WTC11 (cell line): ENCODE measurements around the gene NUMA1. TPM values are rescaled to one million over a fixed set of nuclear protein-coding genes. Genes with fewer than 3 reads are reported as not detected.

ENCODE experiments used
- ATAC-seq: fragments of 200-7000 bp; cut with Tn5 transposase; 2 replicates; pipeline ENCODE4 v1.10.0; 2021; ENCODE audit warnings: mild to moderate bottlenecking, moderate library complexity
- CTCF ChIA-PET: fragments of 300-600 bp; sonication (Branson Sonifier 250); formaldehyde crosslinking; loops from one replicate; lab custom pipeline; 2021; ENCODE audit warnings: antibody characterized with exemption; lab: Charles Lee
- POLR2A ChIA-PET: fragments of 350-600 bp; sonication (Branson Sonifier 250); formaldehyde crosslinking; loops from one replicate; lab custom pipeline; 2021; ENCODE audit warnings: antibody characterized with exemption; lab: Charles Lee
- DNase-seq: peaks from one replicate; pipeline ENCODE4 v3.0.0; 2021; ENCODE audit warnings: low spot score
- H3K27ac Mint-ChIP-seq: 2 replicates; pipeline ENCODE4 v1.8.0; 2021; ENCODE audit warnings: mixed read lengths
- H3K27me3 Mint-ChIP-seq: 2 replicates; pipeline ENCODE4 v1.8.0; 2021; ENCODE audit warnings: low read depth, mild to moderate bottlenecking, moderate library complexity, mixed read lengths
- H3K36me3 Mint-ChIP-seq: 2 replicates; pipeline ENCODE4 v1.8.0; 2021; ENCODE audit warnings: mixed read lengths
- H3K4me1 Mint-ChIP-seq: 2 replicates; pipeline ENCODE4 v1.8.0; 2022; ENCODE audit warnings: mixed read lengths
- H3K4me3 Mint-ChIP-seq: 2 replicates; pipeline ENCODE4 v1.8.0; 2021; ENCODE audit warnings: mild to moderate bottlenecking, moderate library complexity, mixed read lengths
- H3K9me3 Mint-ChIP-seq: 2 replicates; pipeline ENCODE4 v1.8.0; 2021; ENCODE audit warnings: mixed read lengths
- ATF1 ChIP-seq: sonication (generic); formaldehyde crosslinking; IDR thresholded peaks from 2 replicates; pipeline ENCODE4 v1.8.1; 2023; ENCODE audit warnings: mild to moderate bottlenecking, moderate library complexity, missing genetic modification reagents
- ATF3 ChIP-seq: sonication (generic); formaldehyde crosslinking; conservative IDR thresholded peaks from 2 replicates; pipeline ENCODE4 v1.8.1; 2022; ENCODE audit warnings: mild to moderate bottlenecking, missing genetic modification reagents
- CREB1 ChIP-seq: sonication (generic); formaldehyde crosslinking; IDR thresholded peaks from 2 replicates; pipeline ENCODE4 v1.8.0; 2023; ENCODE audit warnings: mild to moderate bottlenecking, missing genetic modification reagents
- CREM ChIP-seq: sonication (generic); formaldehyde crosslinking; IDR thresholded peaks from 2 replicates; pipeline ENCODE4 v1.8.1; 2022; ENCODE audit warnings: mild to moderate bottlenecking, missing genetic modification reagents, moderate library complexity
- E2F1 ChIP-seq: sonication (generic); formaldehyde crosslinking; IDR thresholded peaks from 2 replicates; pipeline ENCODE4 v1.8.0; 2022; ENCODE audit warnings: mild to moderate bottlenecking, missing genetic modification reagents
- ERG ChIP-seq: fragments of 250-450 bp; sonication (Bioruptor Pico); IDR thresholded peaks from 2 replicates; pipeline ENCODE4 v1.8.0; 2021; ENCODE audit warnings: mild to moderate bottlenecking
- ETV6 ChIP-seq: sonication (generic); formaldehyde crosslinking; IDR thresholded peaks from 2 replicates; pipeline ENCODE4 v1.8.1; 2022; ENCODE audit warnings: mild to moderate bottlenecking, missing genetic modification reagents
- FOXP4 ChIP-seq: sonication (generic); formaldehyde crosslinking; IDR thresholded peaks from 2 replicates; pipeline ENCODE4 v1.8.0; 2022; ENCODE audit warnings: mild to moderate bottlenecking, missing genetic modification reagents
- HMGA2 ChIP-seq: fragments of 250-450 bp; sonication (Bioruptor Pico); IDR thresholded peaks from 2 replicates; pipeline ENCODE4 v1.4.0; 2021; ENCODE audit warnings: mild to moderate bottlenecking, moderate library complexity
- HMGXB4 ChIP-seq: sonication (generic); formaldehyde crosslinking; IDR thresholded peaks from 2 replicates; pipeline ENCODE4 v1.8.1; 2023; ENCODE audit warnings: mild to moderate bottlenecking, moderate library complexity, missing genetic modification reagents
- IRF1 ChIP-seq: sonication (generic); formaldehyde crosslinking; IDR thresholded peaks from 2 replicates; pipeline ENCODE4 v1.8.0; 2023; ENCODE audit warnings: missing genetic modification reagents
- IRF2 ChIP-seq: sonication (generic); formaldehyde crosslinking; IDR thresholded peaks from 2 replicates; pipeline ENCODE4 v1.8.0; 2022; ENCODE audit warnings: low read depth, missing genetic modification reagents, borderline replicate concordance
- JAZF1 ChIP-seq: fragments of 250-450 bp; sonication (Bioruptor Pico); IDR thresholded peaks from 2 replicates; pipeline ENCODE4 v1.9.0; 2021; ENCODE audit warnings: moderate library complexity, mild to moderate bottlenecking, inconsistent platforms
- MXD4 ChIP-seq: fragments of 250-450 bp; sonication (Bioruptor Pico); IDR thresholded peaks from 2 replicates; pipeline ENCODE4 v1.8.0; 2021; ENCODE audit warnings: mild to moderate bottlenecking, moderate library complexity, borderline replicate concordance
- NFE2L1 ChIP-seq: sonication (generic); formaldehyde crosslinking; IDR thresholded peaks from 2 replicates; pipeline ENCODE4 v1.8.1; 2023; ENCODE audit warnings: missing genetic modification reagents
- STAT6 ChIP-seq: sonication (generic); formaldehyde crosslinking; conservative IDR thresholded peaks from 2 replicates; pipeline ENCODE4 v1.8.1; 2023; ENCODE audit warnings: mild to moderate bottlenecking, low read depth, missing genetic modification reagents, moderate library complexity
- TP53 ChIP-seq: sonication (generic); formaldehyde crosslinking; IDR thresholded peaks from 2 replicates; pipeline ENCODE4 v1.8.1; 2023; ENCODE audit warnings: mild to moderate bottlenecking, missing genetic modification reagents
- ZBTB21 ChIP-seq: sonication (generic); formaldehyde crosslinking; IDR thresholded peaks from 2 replicates; pipeline ENCODE4 v1.8.1; 2023; ENCODE audit warnings: mild to moderate bottlenecking, missing genetic modification reagents, borderline replicate concordance
- ZNF121 ChIP-seq: sonication (generic); formaldehyde crosslinking; IDR thresholded peaks from 2 replicates; pipeline ENCODE4 v1.8.0; 2023; ENCODE audit warnings: missing genetic modification reagents
- ZNF416 ChIP-seq: fragments of 250-450 bp; sonication (Bioruptor Pico); IDR thresholded peaks from 2 replicates; pipeline ENCODE4 v1.9.0; 2021; ENCODE audit warnings: mild to moderate bottlenecking, inconsistent platforms
- ZNF423 ChIP-seq: fragments of 250-450 bp; sonication (Bioruptor Pico); IDR thresholded peaks from 2 replicates; pipeline ENCODE4 v2.1.2; 2022; ENCODE audit warnings: mild to moderate bottlenecking, moderate library complexity
- ZNF425 ChIP-seq: fragments of 250-450 bp; sonication (Bioruptor Pico); conservative IDR thresholded peaks from 2 replicates; pipeline ENCODE4 v1.9.0; 2021; ENCODE audit warnings: mild to moderate bottlenecking
- ZNF671 ChIP-seq: fragments of 250-450 bp; sonication (Bioruptor Pico); IDR thresholded peaks from 2 replicates; pipeline ENCODE4 v1.8.0; 2021; ENCODE audit warnings: mild to moderate bottlenecking
- ZSCAN18 ChIP-seq: fragments of 250-450 bp; sonication (Bioruptor Pico); IDR thresholded peaks from 2 replicates; pipeline ENCODE4 v2.1.2; 2022; ENCODE audit warnings: mild to moderate bottlenecking, moderate library complexity
- total RNA-seq: library from RNA; stranded (reverse); gene quantifications from 3 replicates; pipeline ENCODE4 v1.2.3, GENCODE V29; 2021

NUMA1 gene
- total RNA-seq, 1 experiment from 2014 or later, result 147 TPM

GRCh38 chr11:72041364-72042063, 38.8 kb downstream of the NUMA1 start:
- POLR2A ChIA-PET, result interaction anchor here (0.7 kb wide), 1 partner anchor 31 kb away, joined by 3 read pairs; no protein-coding TSS in a partner anchor
- CTCF ChIA-PET, result interaction anchor here (1.5 to 4.7 kb wide), 4 partner anchors 9 to 50 kb away, joined by 3 to 81 read pairs (median 18); no protein-coding TSS in a partner anchor
- no peak for TF ChIP-seq ZBTB21 (CRISPR knock-in tag)
- TF ChIP-seq CREB1 (CRISPR knock-in tag), result no peak
- TF ChIP-seq ZNF121, result peak; percentile 88
- TF ChIP-seq JAZF1 (CRISPR knock-in tag), result no peak
- TF ChIP-seq ERG (CRISPR knock-in tag), result no peak
- no peak for TF ChIP-seq ZNF423
- no peak for TF ChIP-seq FOXP4
- no peak for TF ChIP-seq ZNF671
- no peak for TF ChIP-seq ZNF425 (CRISPR knock-in tag)
- 0 out of 2 replicates have a peak, but pooled peaks have one; percentile 22 for TF ChIP-seq ATF1
- TF ChIP-seq ETV6 (CRISPR knock-in tag), result no peak
- peak; percentile 65; the same call in 1 of the 2 replicates for TF ChIP-seq TP53 (CRISPR knock-in tag)
- no peak for TF ChIP-seq NFE2L1 (CRISPR knock-in tag)
- TF ChIP-seq MXD4 (CRISPR knock-in tag), result no peak
- TF ChIP-seq HMGA2 (CRISPR knock-in tag), result no peak
- no peak for TF ChIP-seq ZNF416
- TF ChIP-seq ZSCAN18, result no peak
- TF ChIP-seq IRF2 (CRISPR knock-in tag), result no peak
- no peak for TF ChIP-seq HMGXB4 (CRISPR knock-in tag)
- TF ChIP-seq STAT6 (CRISPR knock-in tag), result no peak
- TF ChIP-seq E2F1 (CRISPR knock-in tag), result no peak
- no peak for TF ChIP-seq IRF1 (CRISPR knock-in tag)
- no peak for TF ChIP-seq ATF3 (CRISPR knock-in tag)
- no peak for TF ChIP-seq CREM (CRISPR knock-in tag)

More at GRCh38 chr11:72041364-72042063, 38.8 kb downstream of the NUMA1 start:
- no peaks in the 10 kb centered on the region for H3K36me3 Mint-ChIP-seq
- DNase-seq (peak; percentile 44), ATAC-seq (peak; percentile 40)
- no peaks in the 10 kb centered on the region for H3K9me3 Mint-ChIP-seq
- H3K4me1 Mint-ChIP-seq, result peaks cover 37% of the 10 kb centered on the region
- H3K4me3 Mint-ChIP-seq, result no peak overlapping the region
- no peak overlapping the region for H3K27ac Mint-ChIP-seq
- H3K27me3 Mint-ChIP-seq, result no peaks in the 10 kb centered on the region; the same call in 1 of the 2 replicates
